SK-N-SH treated with all-trans-retinoic acid at 6 μM for 48 hours (cell line): ENCODE results near the gene OSTM1.

Experiments used
- ATAC-seq: fragments of 200-7000 bp; cut with Tn5 transposase; 3 replicates; pipeline ENCODE4 v1.9.1; 2020; ENCODE audit warnings: mild to moderate bottlenecking, moderate library complexity
- ARNTL ChIP-seq: fragments of 450-650 bp; formaldehyde crosslinking; IDR thresholded peaks from 2 replicates; pipeline ENCODE4 v1.5.0; 2020; ENCODE audit warnings: low read depth, mild to moderate bottlenecking, moderate library complexity, borderline replicate concordance
- BACH2 ChIP-seq: fragments of 250-450 bp; sonication (Bioruptor Pico); IDR thresholded peaks from 2 replicates; pipeline ENCODE4 v1.9.0; 2021; ENCODE audit warnings: mild to moderate bottlenecking, borderline replicate concordance
- CREB5 ChIP-seq: fragments of 250-450 bp; sonication (Bioruptor Pico); IDR thresholded peaks from 2 replicates; pipeline ENCODE4 v1.5.1; 2020; ENCODE audit warnings: low read depth, mild to moderate bottlenecking, moderate library complexity
- CSDC2 ChIP-seq: fragments of 250-450 bp; sonication (Bioruptor Pico); IDR thresholded peaks from 2 replicates; pipeline ENCODE4 v1.5.0; 2020; ENCODE audit warnings: mild to moderate bottlenecking, moderate library complexity
- ESRRG ChIP-seq: fragments of 250-450 bp; sonication (Bioruptor Pico); IDR thresholded peaks from 2 replicates; pipeline ENCODE4 v1.6.1; 2021; ENCODE audit warnings: mild to moderate bottlenecking
- GLIS3 ChIP-seq: fragments of 250-450 bp; sonication (Bioruptor Pico); IDR thresholded peaks from 2 replicates; pipeline ENCODE4 v1.5.0; 2020; ENCODE audit warnings: mild to moderate bottlenecking, moderate library complexity
- ISL1 ChIP-seq: fragments of 250-450 bp; sonication (Bioruptor Pico); IDR thresholded peaks from 2 replicates; pipeline ENCODE4 v2.1.2; 2022; ENCODE audit warnings: mild to moderate bottlenecking, moderate library complexity
- OSR1 ChIP-seq: fragments of 250-450 bp; sonication (Bioruptor Pico); IDR thresholded peaks from 2 replicates; pipeline ENCODE4 v1.8.0; 2022; ENCODE audit warnings: moderate library complexity, mild to moderate bottlenecking, inconsistent platforms
- PATZ1 ChIP-seq: fragments of 250-450 bp; sonication (Bioruptor Pico); IDR thresholded peaks from 2 replicates; pipeline ENCODE4 v1.8.0; 2020; ENCODE audit warnings: mild to moderate bottlenecking, moderate library complexity, borderline replicate concordance
- POU6F1 ChIP-seq: fragments of 250-450 bp; sonication (Bioruptor Pico); IDR thresholded peaks from 2 replicates; pipeline ENCODE4 v1.8.0; 2021; ENCODE audit warnings: low read depth, mild to moderate bottlenecking, moderate library complexity, borderline replicate concordance
- PPARA ChIP-seq: fragments of 250-450 bp; sonication (Bioruptor Pico); IDR thresholded peaks from 2 replicates; pipeline ENCODE4 v1.5.0; 2020; ENCODE audit warnings: mild to moderate bottlenecking, borderline replicate concordance
- RARB ChIP-seq: fragments of 250-450 bp; sonication (Bioruptor Pico); IDR thresholded peaks from 2 replicates; pipeline ENCODE4 v1.8.0; 2021; ENCODE audit warnings: mild to moderate bottlenecking, moderate library complexity
- TCF4 ChIP-seq: fragments of 250-450 bp; sonication (Bioruptor Pico); IDR thresholded peaks from 2 replicates; pipeline ENCODE4 v1.8.0; 2021; ENCODE audit warnings: mild to moderate bottlenecking, moderate library complexity, borderline replicate concordance
- TOX ChIP-seq: fragments of 250-450 bp; sonication (Bioruptor Pico); IDR thresholded peaks from 2 replicates; pipeline ENCODE4 v1.8.0; 2021; ENCODE audit warnings: mild to moderate bottlenecking, moderate library complexity, borderline replicate concordance
- TSHZ2 ChIP-seq: fragments of 250-450 bp; sonication (Bioruptor Pico); IDR thresholded peaks from 2 replicates; pipeline ENCODE4 v1.5.0; 2020; ENCODE audit warnings: mild to moderate bottlenecking, moderate library complexity
- ZC3H10 ChIP-seq: fragments of 250-450 bp; sonication (Bioruptor Pico); IDR thresholded peaks from 2 replicates; pipeline ENCODE4 v1.5.1; 2021; ENCODE audit warnings: mild to moderate bottlenecking, moderate library complexity
- ZFP3 ChIP-seq: fragments of 250-450 bp; sonication (Bioruptor Pico); IDR thresholded peaks from 2 replicates; pipeline ENCODE4 v1.5.0; 2020; ENCODE audit warnings: mild to moderate bottlenecking, moderate library complexity
- ZFP30 ChIP-seq: fragments of 450-650 bp; formaldehyde crosslinking; IDR thresholded peaks from 2 replicates; pipeline ENCODE4 v1.5.0; 2022; ENCODE audit warnings: mild to moderate bottlenecking, moderate library complexity
- ZNF565 ChIP-seq: fragments of 450-650 bp; formaldehyde crosslinking; conservative IDR thresholded peaks from 2 replicates; pipeline ENCODE4 v1.5.0; 2020; ENCODE audit warnings: low read depth, mild to moderate bottlenecking, moderate library complexity
- ZNF70 ChIP-seq: fragments of 450-650 bp; formaldehyde crosslinking; IDR thresholded peaks from 2 replicates; pipeline ENCODE4 v1.5.0; 2020; ENCODE audit warnings: mild to moderate bottlenecking, moderate library complexity
- ZNF8 ChIP-seq: fragments of 450-650 bp; formaldehyde crosslinking; IDR thresholded peaks from 2 replicates; pipeline ENCODE4 v1.5.0; 2020; ENCODE audit warnings: mild to moderate bottlenecking, moderate library complexity
- TF ChIP-seq, protein P1 (sequence below): fragments of 250-450 bp; sonication (Bioruptor Pico); IDR thresholded peaks from 2 replicates; pipeline ENCODE4 v1.5.1; 2021; ENCODE audit warnings: mild to moderate bottlenecking, moderate library complexity

The OSTM1 gene

GRCh38 chr6:108118810-108119768 lies 44.5 kb upstream of the OSTM1 start:
- TF ChIP-seq RARB (CRISPR knock-in tag) (no peak), TSHZ2 (CRISPR knock-in tag) (no peak), ZC3H10 (CRISPR knock-in tag) (no peak), BACH2 (CRISPR knock-in tag) (no peak), GLIS3 (CRISPR knock-in tag) (no peak), ZFP3 (no peak), PATZ1 (CRISPR knock-in tag) (no peak), ARNTL (CRISPR knock-in tag) (no peak), PPARA (no peak), CSDC2 (CRISPR knock-in tag) (no peak), ZNF8 (CRISPR knock-in tag) (no peak), ZNF70 (CRISPR knock-in tag) (no peak), ZNF565 (CRISPR knock-in tag) (no peak), POU6F1 (CRISPR knock-in tag) (no peak), OSR1 (CRISPR knock-in tag) (no peak), TOX (CRISPR knock-in tag) (no peak), TCF4 (CRISPR knock-in tag) (no peak)
- TF ChIP-seq, protein P1, sequence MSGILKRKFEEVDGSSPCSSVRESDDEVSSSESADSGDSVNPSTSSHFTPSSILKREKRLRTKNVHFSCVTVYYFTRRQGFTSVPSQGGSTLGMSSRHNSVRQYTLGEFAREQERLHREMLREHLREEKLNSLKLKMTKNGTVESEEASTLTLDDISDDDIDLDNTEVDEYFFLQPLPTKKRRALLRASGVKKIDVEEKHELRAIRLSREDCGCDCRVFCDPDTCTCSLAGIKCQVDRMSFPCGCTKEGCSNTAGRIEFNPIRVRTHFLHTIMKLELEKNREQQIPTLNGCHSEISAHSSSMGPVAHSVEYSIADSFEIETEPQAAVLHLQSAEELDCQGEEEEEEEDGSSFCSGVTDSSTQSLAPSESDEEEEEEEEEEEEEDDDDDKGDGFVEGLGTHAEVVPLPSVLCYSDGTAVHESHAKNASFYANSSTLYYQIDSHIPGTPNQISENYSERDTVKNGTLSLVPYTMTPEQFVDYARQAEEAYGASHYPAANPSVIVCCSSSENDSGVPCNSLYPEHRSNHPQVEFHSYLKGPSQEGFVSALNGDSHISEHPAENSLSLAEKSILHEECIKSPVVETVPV: no peak

DNA sequence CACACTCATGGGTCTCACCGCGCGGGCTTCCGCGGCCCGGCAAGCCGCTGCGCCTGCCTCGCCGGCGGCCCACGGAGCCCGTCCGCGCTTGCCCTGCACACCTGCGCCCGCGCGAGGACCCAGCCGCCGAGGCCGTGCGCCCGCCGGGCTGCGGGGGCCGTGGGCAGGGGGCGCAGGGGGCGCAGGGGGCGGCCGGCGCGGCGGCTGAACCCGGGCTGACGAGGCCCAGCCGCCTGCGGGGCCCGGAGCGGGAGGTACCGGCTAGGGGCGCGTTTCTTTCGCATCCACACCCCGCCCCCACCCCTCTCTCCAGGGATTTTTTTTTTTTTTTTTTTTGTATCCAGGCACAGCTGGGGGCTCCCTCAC lies 43.8 kb upstream of the OSTM1 start:
- TF ChIP-seq ZFP30 (no peak), ZFP3 (no peak), ZNF70 (CRISPR knock-in tag) (no peak), OSR1 (CRISPR knock-in tag) (no peak), ESRRG (CRISPR knock-in tag) (no peak), BACH2 (CRISPR knock-in tag) (no peak), TOX (CRISPR knock-in tag) (no peak), CREB5 (CRISPR knock-in tag) (no peak), TSHZ2 (CRISPR knock-in tag) (no peak), ZC3H10 (CRISPR knock-in tag) (no peak), ISL1 (CRISPR knock-in tag) (no peak), ARNTL (CRISPR knock-in tag) (no peak), ZNF8 (CRISPR knock-in tag) (no peak)
- TF ChIP-seq, protein P1: no peak
- ATAC-seq: no peak

More at GRCh38 chr6:108118810-108119768, 44.5 kb upstream of the OSTM1 start:
- no peak for ATAC-seq
